DMS53 treated with DMSO at 0.1 percent for 48 hours (cell line): ENCODE results near the gene GRM6.

Source experiments
- DNase-seq: peaks from one replicate; lab custom pipeline; 2025; ENCODE audit not compliant: unreplicated experiment; lab: John Stamatoyannopoulos, UW

The GRM6 gene

GRCh38 chr5:178984145-178985072 lies 10.7 kb downstream of the GRM6 start:
- DNase-seq: no peak

GRCh38 chr5:178983728-178984127 lies 11.4 kb downstream of the GRM6 start:
- no peak for DNase-seq

- DNase-seq: no peak
Measured at GRCh38 chr5:178982941-178983340, 12.2 kb downstream of the GRM6 start.

- no peak for DNase-seq
Measured at GRCh38 chr5:178981381-178981780, 13.7 kb downstream of the GRM6 start.

- no peak for DNase-seq
Measured at GRCh38 chr5:178965465-178966055, 29.6 kb downstream of the GRM6 start.

- DNase-seq: no peak
Measured at GRCh38 chr5:178941361-178941760, 53.8 kb downstream of the GRM6 start.

- DNase-seq: no peak
Measured at GRCh38 chr5:178940569-178941360, 54.4 kb downstream of the GRM6 start, which contains the start of gene ZNF454. Gene ZNF454 (plus strand): TSS chr5:178941198. CDS start chr5:178942792, 1,594 bp downstream.

- no peak for DNase-seq
Measured at GRCh38 chr5:178931846-178932760, 63.0 kb downstream of the GRM6 start.
